Type B pancreatic cell (in vitro differentiated cells): ENCODE data around the gene FBXL3. TPM values are rescaled to one million over a fixed set of nuclear protein-coding genes. Genes with fewer than 3 reads are reported as not detected.

ENCODE experiments used
- DNase-seq: peaks from one replicate; pipeline ENCODE4 v3.0.0; 2021; ENCODE audit warnings: mixed read lengths; ENCODE audit not compliant: unreplicated experiment; ENCODE audit errors: extremely low spot score
- H3K27ac Mint-ChIP-seq: 2 replicates; pipeline ENCODE4 v1.8.0; 2021; ENCODE audit warnings: mild to moderate bottlenecking, mixed read lengths
- H3K27me3 Mint-ChIP-seq: 2 replicates; pipeline ENCODE4 v1.8.0; 2021; ENCODE audit warnings: mixed read lengths
- H3K36me3 Mint-ChIP-seq: 2 replicates; pipeline ENCODE4 v1.8.0; 2021; ENCODE audit warnings: mixed read lengths
- H3K4me1 Mint-ChIP-seq: one replicate; pipeline ENCODE4 v1.8.0; 2021; ENCODE audit warnings: mixed read lengths; ENCODE audit not compliant: unreplicated experiment
- H3K4me3 Mint-ChIP-seq: 2 replicates; pipeline ENCODE4 v1.8.0; 2021; ENCODE audit warnings: mild to moderate bottlenecking, mixed read lengths
- H3K9me3 Mint-ChIP-seq: 2 replicates; pipeline ENCODE4 v1.8.0; 2021; ENCODE audit warnings: mixed read lengths
- total RNA-seq: library from RNA; stranded (reverse); gene quantifications from 2 replicates; pipeline ENCODE4 v1.2.1, GENCODE V29; 2021; ENCODE audit warnings: low replicate concordance
- TF ChIP-seq, protein P1 (sequence below): fragments of 200-600 bp; sonication (generic); conservative IDR thresholded peaks from 2 replicates; pipeline ENCODE4 v1.5.0; 2021; ENCODE audit warnings: antibody characterized with exemption, mild to moderate bottlenecking

The FBXL3 gene
- total RNA-seq, 1 donor from 2014 or later: 28.7 TPM

- H3K36me3 Mint-ChIP-seq: no peaks in the 10 kb centered on the region
- no peak overlapping the region for H3K4me3 Mint-ChIP-seq
- TF ChIP-seq, protein P1, sequence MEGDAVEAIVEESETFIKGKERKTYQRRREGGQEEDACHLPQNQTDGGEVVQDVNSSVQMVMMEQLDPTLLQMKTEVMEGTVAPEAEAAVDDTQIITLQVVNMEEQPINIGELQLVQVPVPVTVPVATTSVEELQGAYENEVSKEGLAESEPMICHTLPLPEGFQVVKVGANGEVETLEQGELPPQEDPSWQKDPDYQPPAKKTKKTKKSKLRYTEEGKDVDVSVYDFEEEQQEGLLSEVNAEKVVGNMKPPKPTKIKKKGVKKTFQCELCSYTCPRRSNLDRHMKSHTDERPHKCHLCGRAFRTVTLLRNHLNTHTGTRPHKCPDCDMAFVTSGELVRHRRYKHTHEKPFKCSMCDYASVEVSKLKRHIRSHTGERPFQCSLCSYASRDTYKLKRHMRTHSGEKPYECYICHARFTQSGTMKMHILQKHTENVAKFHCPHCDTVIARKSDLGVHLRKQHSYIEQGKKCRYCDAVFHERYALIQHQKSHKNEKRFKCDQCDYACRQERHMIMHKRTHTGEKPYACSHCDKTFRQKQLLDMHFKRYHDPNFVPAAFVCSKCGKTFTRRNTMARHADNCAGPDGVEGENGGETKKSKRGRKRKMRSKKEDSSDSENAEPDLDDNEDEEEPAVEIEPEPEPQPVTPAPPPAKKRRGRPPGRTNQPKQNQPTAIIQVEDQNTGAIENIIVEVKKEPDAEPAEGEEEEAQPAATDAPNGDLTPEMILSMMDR: no peak
- no peak for DNase-seq
- peaks cover 5% of the 10 kb centered on the region for H3K4me1 Mint-ChIP-seq
- no peaks in the 10 kb centered on the region for H3K9me3 Mint-ChIP-seq
- H3K27ac Mint-ChIP-seq: no peak overlapping the region
- no peaks in the 10 kb centered on the region for H3K27me3 Mint-ChIP-seq
Observed at GRCh38 chr13:77036279-77036678, 9.3 kb upstream of the FBXL3 start.

- Mint-ChIP-seq H3K27me3 (no peaks in the 10 kb centered on the region), H3K4me1 (no peaks in the 10 kb centered on the region), H3K27ac (no peak overlapping the region), H3K4me3 (no peak overlapping the region), H3K36me3 (no peaks in the 10 kb centered on the region), H3K9me3 (no peaks in the 10 kb centered on the region)
- TF ChIP-seq, protein P1: no peak
- DNase-seq: no peak
Observed at GRCh38 chr13:77034881-77035280, 7.9 kb upstream of the FBXL3 start.

DNA sequence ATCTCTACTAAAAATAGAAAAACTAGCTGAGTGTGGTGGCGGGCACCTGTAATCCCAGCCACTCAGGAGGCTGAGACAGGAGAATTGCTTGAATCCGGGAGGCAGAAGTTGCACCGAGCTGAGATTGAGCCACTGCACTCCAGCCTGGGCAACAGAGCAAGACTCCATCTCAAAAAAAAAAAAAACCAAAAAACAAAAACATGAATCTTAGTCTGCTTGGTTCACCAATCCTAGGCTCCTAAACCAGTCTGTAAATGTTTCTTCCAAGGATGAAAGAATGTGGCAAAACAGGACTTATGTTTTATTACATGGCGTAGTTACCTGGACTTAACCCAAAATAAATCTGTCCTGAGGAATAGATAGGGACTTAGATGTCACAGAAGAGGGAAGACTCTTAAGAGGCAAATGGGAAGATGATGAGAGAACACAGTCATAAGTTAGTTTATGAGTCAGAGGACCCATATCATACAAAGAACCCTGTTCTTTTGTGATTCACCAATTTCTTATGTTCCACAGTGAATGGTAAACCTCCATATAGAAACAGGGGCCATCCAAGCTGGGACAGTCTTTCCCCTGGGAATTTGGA lies 6.9 kb upstream of the FBXL3 start:
- TF ChIP-seq, protein P1: no peak
- Mint-ChIP-seq H3K27me3 (no peaks in the 10 kb centered on the region), H3K4me1 (no peaks in the 10 kb centered on the region), H3K36me3 (no peaks in the 10 kb centered on the region), H3K27ac (no peak overlapping the region), H3K9me3 (no peaks in the 10 kb centered on the region), H3K4me3 (no peak overlapping the region)
- no peak for DNase-seq

GRCh38 chr13:77031656-77032243 lies 4.8 kb upstream of the FBXL3 start:
- Mint-ChIP-seq H3K9me3 (no peaks in the 10 kb centered on the region), H3K27me3 (peaks cover 2% of the 10 kb centered on the region), H3K36me3 (no peaks in the 10 kb centered on the region), H3K4me1 (peaks cover 13% of the 10 kb centered on the region), H3K27ac (no peak overlapping the region), H3K4me3 (no peak overlapping the region)
- TF ChIP-seq, protein P1: no peak
- DNase-seq: no peak

- TF ChIP-seq, protein P1: no peak
- H3K27me3 Mint-ChIP-seq: peaks cover 2% of the 10 kb centered on the region
- H3K9me3 Mint-ChIP-seq: no peaks in the 10 kb centered on the region
- peaks cover 28% of the 10 kb centered on the region for H3K4me1 Mint-ChIP-seq
- H3K27ac Mint-ChIP-seq: peak overlapping the region; percentile 20
- no peaks in the 10 kb centered on the region for H3K36me3 Mint-ChIP-seq
- H3K4me3 Mint-ChIP-seq: peak overlapping the region; percentile 48
- DNase-seq: no peak
Observed at GRCh38 chr13:77029436-77029835, 2.5 kb upstream of the FBXL3 start.
